HG02759 (cell line): ENCODE measurements around the gene CARS1.
A peak's percentile ranks its signal among the peaks of the same experiment; 100 is the strongest.

ENCODE experiments used
- ATAC-seq: cut with Tn5 transposase; IDR thresholded peaks from one replicate; pipeline ENCODE4 v1.9.1; 2021; ENCODE audit warnings: mild to moderate bottlenecking, moderate library complexity; ENCODE audit not compliant: unreplicated experiment

The CARS1 gene

DNA sequence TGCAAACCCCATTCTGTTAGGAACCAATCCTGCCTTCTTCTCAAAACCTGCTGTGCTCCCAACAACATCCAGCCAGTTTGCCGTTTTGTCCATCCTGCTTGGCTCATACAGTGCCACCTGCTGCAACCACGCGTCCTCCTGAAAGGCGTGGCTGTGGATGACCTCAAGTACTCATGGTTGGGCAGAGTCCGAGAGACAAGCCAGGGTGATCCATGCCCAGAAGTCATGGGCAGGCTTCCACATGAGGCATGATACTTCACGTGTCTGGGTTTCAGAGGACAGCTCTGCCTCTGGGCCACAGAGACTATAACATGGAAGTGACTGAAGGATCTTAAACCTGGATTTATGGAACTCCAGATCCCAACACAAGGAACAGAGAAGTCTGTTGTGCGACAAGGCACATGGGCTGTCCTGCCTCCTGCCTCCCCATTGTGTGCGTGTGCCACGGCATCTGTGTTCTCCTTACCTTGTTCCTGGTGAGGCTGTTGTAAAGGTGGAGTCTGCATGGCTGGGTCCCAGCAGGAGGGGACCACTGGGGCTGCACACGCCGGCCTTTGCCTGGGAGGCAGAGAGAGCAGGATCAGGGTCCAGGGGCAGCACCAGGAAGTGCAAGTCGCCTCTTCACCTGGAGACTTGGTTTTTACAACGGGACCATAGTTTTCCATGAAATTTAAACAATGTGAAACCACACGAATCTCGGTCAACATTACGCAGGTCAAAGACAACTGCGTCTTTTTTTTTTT is 15.4 kb downstream of the CARS1 start:
- ATAC-seq: no peak

DNA sequence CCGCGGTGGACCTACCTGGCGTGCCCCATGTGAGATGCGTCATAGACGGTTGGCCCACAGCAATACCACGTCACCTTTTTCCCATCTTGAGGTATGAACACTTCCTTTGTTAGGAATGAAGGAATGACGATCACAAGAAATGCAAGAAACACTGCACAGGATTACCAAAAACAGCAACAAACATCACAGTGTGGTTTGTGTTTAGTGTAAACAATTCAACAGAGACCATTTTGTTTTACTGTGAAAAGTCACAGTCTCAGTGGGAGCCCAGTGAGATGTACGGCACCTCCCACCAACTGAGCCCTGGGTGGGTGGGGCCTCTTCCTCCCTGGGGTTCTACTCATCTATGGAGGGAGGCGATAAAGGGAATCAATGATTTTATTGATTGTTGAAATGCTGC is 16.3 kb downstream of the CARS1 start:
- no peak for ATAC-seq

DNA sequence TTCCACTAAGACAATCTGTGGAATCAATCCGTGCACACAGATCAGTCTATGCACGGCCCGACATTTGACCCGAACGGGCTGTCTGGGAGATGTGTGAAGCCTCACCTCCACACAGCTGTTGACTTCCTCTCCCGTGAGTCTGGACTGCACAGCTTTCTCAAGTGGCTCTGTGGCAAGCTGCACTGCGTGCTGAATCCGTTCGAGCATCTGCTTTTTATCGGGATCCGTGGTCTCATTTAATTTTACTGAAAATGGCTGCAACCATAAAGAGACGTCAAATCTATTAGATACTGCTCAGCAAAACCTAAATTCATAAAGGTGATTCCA is 19.3 kb downstream of the CARS1 start:
- ATAC-seq: no peak

DNA sequence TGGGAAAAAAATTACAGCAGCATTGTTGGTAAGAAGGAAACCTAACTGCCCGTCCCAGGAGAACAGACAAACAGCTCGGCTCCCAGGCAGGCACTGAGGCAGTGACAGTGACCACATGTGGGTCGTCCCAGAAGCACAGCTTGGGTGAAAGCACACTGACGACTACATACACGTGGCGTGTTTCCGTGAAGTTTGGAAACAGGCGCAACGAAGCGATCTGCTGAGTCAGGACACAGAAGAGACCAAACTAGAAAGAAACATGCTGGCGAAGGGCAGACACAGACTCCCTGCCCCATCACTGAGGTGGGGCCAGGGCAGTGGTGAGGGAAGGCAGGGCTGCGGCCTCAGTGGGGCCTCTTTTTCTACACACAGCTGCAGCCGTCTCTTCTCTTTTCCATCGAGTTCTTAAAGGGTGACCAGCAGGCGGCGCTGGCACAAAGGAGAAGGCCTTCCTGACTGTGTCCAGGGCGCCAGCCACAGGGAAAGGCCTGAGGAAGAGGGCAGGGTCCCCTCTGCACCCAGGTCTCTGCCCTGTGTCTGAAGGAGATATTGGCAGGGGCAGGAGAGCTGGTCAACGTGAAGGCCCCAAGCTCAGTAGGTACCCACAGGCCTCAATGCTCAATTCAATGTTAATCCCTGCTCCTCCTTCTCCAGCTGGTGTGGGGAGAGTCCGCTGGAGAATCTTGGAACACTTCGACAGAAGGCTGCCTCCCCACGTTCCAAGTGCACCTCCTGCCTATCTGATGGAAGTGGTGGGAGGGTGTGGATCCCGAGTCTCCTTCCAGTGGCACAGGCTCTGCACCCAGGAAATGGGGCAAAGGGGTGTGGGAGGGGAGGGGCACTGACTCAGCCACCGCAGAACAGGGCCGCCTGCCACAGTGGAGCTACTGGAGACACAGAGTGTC is 19.9 kb downstream of the CARS1 start:
- ATAC-seq: no peak

DNA sequence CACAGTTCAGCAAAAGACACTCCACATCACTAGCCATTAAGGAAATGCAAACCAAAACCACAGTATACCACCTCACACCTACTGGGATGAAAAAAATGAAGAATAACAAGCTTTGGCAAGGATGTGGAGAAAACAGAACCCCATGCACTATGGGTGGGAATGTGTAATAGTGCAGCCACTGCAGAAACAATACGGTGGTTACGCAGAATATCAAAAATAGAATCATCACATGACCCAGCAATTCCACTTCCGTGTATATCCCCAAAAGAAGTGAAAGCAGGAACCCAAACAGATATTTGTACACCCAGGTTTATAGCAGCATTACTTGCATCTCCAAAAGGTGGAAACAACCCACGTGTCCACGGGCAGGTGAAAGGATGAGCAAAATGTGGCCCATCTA is 20.8 kb downstream of the CARS1 start:
- ATAC-seq: no peak

DNA sequence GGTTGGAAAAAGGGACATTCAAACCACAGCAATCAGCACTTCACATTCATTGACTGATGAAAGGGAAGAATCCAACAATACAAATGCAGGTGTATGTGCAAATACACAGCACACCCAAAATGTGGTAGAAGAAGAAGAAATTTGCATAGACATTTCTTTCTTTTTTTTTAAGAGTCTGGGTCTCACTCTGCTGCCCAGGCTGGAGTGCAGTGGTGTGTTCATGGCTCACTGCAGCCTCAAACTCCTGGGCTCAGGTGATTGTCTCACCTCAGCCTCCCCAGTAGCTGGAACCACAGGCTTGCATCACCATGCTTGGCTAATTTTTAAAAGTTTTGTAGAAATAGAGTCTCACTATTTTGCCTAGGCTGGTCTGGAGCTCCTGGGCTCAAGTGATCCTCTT is 21.9 kb downstream of the CARS1 start:
- ATAC-seq: no peak

DNA sequence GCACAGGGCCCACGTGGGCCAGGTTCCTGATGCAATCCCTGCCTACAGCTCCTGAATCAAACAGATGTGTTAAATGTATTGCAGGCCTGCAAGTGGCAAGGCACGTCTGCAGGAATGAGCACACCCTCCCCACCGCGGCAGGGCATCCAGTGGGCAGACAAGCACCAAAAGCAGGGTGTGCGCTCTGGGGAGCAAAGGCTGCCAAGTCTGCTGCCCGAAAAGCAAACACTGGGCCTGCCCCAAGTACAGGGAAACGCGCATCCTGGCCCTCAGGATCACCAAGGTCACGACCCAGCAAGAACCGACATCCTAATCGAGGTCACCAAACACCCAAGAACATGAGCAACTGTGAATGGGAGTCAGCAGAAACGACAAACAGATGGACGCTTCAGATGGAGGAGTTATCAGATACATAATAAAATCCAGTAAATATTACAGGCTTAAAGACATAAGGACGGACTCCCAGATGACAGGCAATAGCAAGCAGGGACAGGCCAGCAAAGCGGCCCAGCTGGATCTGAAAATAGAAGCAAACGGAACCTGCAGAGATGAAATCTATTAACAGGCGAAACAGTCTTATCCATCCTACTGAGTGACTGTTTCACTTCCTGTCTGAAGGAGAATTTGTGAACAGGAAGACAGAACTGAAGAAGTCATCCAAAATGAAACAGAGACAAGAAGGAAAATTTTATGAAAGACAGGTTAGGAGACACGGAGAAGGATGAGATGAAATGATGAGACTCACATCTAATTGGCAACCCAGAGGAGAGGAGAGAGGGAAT is 26.7 kb downstream of the CARS1 start:
- no peak for ATAC-seq

DNA sequence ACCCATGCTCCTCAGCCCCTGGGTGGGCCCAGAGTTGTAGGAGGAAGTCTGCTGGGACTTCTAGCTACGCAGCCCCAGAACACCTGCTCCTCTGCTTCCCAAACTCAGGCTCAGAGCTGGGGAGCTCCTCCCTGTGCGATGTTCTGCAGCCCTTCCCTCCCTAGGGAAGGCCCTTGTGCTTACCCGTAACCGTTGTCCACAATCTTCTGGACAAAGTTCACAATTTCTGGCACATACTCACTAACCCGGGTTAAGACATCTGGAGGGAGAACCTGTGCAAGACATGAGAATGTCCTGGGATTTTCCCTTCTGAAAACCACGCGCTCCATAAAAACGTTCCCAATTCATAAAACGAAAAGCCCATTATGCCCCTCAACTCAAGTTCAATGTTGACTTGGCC is 28.4 kb downstream of the CARS1 start:
- ATAC-seq: no peak

DNA sequence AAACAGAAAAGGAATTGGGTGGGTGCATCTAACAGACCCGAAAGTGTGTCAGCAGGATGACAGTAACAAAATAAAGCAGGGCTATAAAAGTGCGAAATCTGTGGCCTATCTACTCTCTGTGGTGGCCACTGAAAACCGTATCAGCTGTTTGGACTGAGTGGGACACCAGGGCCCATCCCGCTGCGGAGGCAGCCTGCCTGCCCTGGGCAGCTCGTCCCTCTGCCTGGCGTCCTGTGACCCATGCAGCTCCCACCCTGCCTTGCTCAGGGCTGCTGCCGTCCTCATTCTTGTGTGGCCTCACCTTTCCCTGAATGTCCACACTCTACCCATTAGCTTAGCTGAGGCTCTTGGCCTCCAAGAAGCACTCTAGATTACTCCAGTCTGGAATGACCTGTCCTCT is 30.4 kb downstream of the CARS1 start:
- ATAC-seq: no peak

DNA sequence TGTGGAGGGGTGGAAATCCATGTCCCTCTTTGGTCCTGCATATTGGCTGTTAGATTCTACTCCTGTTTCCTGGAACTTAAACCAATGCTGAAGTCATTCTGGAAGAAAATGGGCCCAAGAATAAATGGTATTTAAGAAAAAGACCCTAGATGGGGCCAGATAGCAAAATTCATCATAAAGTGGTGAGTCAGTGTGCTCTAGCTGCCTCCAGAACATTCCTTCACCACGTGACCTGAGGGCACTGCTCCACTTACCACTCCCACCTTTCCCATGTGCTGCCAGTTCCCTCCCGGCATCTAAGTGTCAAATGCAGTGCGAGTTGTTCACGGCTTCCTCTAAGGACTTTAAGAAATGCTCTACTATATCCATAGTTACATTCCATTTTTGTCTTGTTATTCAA is 34.2 kb downstream of the CARS1 start:
- ATAC-seq: no peak

DNA sequence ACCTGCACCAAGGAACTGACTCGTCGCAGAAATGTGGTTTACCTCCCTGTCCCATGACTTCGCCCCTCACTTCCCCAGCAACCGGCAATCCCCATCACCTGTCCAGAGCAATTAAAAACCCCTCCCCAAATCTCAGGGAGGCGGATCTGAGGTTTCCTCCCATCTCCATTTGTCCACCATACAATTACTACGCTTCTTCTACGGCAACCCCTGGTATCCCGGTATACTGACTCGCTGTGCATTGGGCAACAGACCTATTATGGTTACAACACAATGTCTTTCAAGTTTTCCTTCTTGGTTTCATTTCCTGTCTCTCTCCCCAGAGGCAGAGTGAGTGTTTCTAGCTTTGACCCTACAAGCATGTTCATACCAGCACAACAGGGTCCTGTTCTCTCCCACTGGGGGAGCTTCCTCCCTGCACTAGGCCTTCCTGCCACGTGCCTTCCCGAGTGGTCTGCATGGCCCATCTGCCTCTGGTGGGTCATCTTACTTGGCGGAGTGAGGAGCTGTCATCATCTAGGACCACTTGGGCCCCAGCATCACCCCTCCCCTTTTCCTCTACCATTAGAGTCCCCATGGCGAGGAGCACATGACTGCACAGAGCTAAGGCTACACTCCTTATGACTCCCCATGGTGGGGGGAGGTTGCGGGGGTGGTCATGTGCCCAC is 34.8 kb downstream of the CARS1 start:
- no peak for ATAC-seq

DNA sequence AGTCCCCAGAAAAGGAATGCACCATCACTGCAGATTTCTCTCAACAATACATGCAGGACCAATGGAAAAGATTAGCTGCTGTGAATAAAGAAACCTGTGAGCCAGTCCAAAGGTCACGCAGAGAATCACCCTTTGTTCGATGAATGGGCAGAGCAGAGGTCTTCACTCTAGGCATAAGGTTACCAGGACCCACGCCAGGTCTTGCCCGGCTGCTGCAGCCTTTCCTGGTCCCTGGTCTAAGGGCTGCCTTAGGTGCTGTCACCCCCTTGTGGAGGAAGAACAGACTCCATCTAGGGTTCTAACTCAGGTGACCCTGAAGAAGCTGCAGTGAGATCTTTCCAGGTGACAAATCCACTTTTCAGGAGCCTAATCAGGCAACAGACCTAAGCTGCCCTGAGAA is 36.1 kb downstream of the CARS1 start:
- no peak for ATAC-seq

DNA sequence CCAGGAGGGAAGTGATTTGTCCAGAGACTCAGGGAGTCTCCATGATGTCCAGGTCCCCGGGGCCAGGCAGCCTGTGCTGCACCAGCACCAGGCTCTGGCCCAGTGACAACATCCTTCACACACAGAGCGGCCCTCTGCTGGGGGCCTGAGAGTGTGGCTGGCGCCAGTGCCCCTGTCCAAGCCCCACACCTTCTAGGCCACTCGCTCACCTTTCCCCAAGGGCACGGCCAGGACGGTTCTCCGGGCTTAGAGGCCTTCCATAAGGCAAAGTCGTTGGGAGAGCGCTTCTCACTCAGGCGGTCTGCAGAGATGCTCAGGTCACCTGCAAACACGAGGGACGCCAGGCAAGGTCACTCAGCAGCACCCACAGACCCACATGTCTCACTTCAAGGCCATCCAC is 37.2 kb downstream of the CARS1 start:
- ATAC-seq: no peak

DNA sequence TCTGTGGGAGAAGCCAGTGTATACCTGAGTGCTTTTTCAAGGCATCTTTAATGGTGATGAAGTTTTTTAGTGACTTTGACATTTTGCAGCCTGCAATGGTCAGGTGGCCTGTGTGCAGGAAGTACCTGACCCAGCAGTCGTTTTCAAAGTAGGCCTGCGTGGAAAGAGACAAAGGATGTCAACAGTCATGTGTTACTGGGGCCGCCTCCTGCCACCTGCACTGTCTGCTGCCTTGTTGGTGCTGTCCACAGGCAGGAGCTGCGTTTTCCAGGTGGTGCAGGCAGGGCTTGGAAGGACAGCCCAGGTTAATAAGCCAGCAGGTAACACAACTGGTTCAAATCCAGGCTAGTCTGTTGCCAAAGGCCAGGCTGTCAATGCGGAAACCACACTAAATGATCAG is 38.6 kb downstream of the CARS1 start:
- no peak for ATAC-seq

DNA sequence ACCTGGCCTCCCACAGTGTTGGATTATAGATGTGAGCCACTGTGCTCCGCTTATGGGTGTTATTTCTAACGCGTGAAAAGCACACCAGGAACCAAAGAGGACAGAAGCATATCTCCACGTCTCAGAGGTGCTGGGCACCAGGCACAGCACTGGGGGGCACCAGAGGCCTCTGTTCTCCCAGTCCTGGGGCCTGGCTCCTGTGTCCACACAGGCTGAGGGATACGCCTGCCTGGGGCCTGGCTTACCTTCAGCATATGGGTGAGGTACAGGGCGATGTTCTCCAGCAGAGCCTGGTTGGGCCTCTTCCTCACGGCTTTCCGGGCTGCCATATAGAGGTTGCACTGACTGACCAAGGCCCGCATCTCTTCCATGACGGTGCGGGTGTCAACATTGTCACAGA is 40.4 kb downstream of the CARS1 start:
- ATAC-seq: no peak

DNA sequence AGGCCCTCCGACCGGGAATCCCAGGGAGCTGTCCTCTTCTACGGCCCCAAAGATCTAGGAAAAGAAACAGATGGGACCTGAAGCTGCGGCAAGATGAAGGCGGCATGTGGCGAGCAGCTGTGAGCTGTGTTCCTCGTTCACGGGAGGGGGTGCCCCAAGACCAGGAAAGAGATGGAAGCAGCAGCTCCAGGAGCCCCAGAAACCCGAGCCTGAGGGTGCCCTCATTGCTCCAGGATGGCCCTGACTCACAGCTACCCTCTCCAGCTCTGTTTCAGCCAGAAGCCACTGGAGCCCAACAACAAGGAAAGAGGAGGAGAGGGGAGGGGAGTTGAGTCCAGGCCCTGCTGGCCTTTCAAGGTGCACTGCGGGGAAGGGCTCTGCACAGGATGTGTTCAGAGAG is 41.4 kb downstream of the CARS1 start:
- no peak for ATAC-seq

DNA sequence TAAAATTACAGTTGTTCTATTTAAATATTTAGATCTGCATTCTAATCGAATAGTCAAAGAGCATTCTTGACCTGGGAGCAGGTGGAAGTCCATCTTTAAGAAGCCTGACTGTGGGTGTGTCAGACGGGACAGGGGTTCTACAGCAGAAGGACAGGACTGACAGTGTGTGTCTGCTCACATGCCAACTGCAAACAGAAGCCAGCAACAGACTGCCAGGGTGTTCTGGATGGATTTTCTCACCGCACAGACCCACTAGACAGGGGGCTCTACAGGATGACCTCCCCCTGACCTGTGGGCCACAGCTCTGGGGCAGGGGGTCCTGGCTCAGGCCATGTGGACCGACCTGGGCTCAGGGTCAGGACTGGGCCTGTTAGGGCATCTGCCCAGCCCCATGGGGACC is 42.3 kb downstream of the CARS1 start:
- ATAC-seq: no peak

DNA sequence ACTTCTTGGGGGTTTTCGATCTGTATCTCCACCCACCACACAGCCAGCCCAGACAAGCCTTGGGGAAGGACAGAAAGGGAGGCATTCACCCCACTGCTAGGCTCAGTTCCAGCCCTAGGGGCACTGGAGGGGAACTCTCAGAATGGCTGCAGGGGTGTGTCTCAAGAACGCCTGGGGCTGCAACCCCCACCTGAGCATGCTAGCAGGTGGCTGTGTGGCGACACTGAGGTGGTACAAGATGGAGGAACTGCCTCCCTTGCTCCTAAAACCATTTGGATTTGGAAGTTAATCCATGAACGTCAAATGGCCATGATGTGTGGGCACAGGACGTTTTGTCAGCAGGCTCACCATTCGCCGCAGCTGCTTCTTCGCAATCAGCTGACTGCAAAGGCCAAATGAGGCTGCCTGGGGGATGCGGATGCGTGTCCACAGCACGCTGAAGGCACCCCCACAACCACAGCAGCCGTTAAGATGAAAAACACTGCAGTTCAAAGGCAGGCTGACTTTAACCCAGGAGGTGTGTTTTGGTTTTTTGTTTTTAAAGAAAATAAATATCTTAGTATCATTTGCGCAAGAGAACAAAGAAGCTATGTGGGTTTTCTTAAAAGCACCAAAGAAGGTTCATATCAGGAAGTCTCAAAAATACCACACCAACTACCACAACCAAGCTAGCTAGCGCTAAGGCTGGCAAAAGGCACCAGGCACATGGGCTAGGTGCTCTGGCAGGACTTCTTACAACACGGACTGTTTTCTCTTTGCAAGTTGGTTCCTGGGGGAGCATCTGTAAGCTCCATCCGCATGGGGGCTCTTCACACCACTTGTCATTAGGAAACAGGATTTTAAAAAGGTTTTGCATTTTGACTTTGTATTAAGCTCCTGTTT is 42.9 kb downstream of the CARS1 start:
- peak; percentile 51 for ATAC-seq

DNA sequence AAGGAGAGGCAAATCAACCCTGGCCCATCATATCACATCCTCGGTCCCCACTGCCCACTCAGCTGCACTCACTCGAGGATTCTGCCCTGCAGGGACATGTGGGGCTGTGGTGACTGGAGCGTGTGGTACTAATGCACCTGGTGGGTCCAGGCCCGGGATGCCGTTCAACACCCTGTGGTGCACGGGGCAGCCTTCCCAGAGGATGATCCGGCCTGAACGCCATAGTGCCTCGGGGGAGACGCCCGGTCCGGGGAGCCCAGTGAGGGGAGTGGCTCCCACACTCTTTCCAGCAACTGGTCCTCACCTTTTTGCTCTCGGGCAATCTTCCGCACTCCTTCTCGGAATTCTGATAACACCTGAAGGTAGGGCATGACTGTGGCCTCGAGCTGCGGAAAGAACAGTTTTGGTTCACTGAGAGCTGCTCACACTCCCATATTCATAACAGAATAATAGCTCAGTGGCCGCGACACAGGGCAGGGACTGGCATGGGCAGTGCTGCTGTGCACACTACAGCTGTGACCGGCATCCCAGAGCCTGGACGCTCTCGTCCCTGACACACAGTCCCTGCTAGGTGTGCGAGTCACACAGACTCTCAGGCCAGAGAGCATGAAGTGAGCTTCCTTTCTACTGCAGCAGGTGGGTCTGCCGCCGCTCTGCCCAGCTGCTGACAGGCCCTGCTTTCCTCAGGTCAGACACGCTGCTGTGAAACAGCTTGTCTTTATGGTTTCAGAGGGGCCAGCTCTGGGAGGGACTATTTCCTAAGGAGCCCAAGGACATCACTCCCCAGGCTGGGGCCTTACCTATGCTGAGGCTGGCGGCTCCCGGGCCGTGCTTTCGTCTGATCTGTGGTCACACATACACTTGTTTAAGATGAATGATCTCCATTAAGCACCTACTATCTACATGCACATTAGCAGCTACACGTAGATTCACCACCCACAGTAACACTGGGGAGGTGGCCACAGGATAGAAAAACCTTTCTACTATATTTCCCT is 45.0 kb downstream of the CARS1 start:
- no peak for ATAC-seq
